ENCODE data around the gene RPS2. TPM values are rescaled to one million over a fixed set of nuclear protein-coding genes. Genes with fewer than 3 reads are reported as not detected.

Gene RPS2
- total RNA-seq, 1 experiment from 2014 or later = 4,395 TPM

DNA sequence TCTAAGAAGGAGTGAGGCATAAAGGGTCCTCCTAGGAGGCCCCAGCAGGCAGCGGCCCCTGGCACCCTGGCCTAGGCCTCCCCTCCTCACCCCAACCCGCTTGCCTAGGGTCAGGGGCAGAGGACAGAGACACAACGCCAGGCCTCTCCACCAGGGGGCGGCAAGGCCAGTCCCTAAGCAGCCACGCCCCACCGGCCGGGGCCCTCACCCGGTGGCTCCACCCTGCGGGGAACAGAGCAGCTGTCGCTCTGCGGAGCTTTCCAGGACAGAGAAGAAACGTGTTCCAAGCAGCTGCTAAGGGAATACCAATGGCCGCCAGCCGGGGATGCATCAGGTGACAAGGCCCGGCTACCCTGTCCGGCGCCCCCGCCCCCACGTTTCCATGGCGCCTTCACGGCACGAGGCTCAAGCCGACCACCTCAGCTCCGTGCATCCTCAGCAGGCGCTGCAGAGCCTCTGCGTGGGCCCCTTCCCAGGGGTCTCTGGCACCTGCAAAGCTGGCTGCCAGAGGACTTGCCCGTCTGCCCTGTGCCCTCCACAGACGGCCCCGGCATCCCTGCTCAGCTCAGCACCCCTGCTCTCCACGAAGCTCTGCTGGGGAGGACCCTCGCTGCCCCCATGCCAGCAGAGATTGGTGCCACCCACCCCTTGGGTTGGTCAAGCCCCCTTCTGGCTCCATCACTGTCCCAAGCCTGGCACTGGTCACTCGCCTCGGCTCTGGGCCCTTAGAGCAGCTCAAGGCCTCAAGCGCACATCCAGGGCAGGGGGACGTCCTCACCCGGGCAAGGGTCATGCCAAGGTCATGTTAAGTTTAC, 39.4 kb upstream of the RPS2 start (continued):
- TF ChIP-seq ZNF121 (CRISPR knock-in tag; IDR thresholded peaks at IDR 0.05) (no peak), ZNF671 (CRISPR knock-in tag; IDR thresholded peaks at IDR 0.05) (no peak), RORB (CRISPR knock-in tag; IDR thresholded peaks at IDR 0.05) (no peak), CBFB (CRISPR knock-in tag; IDR thresholded peaks at IDR 0.05; ENCODE audit: low read depth) (no peak), NR1H2 (CRISPR knock-in tag; IDR thresholded peaks at IDR 0.05) (no peak), CREB1 (CRISPR knock-in tag; IDR thresholded peaks at IDR 0.05) (no peak), SMAD3 (CRISPR knock-in tag; IDR thresholded peaks at IDR 0.05; ENCODE audit: borderline replicate concordance) (no peak), ZNF317 (CRISPR knock-in tag; IDR thresholded peaks at IDR 0.05; ENCODE audit: borderline replicate concordance, low read depth) (0 out of 2 replicates have a peak, but pooled peaks have one; percentile 13), ZNF232 (CRISPR knock-in tag; IDR thresholded peaks at IDR 0.05) (no peak), TEAD4 (CRISPR knock-in tag; IDR thresholded peaks at IDR 0.05) (no peak), ETV6 (CRISPR knock-in tag; IDR thresholded peaks at IDR 0.05) (peak; percentile 85; the same call in 1 of the 2 replicates), RELA (CRISPR knock-in tag; IDR thresholded peaks at IDR 0.05; ENCODE audit: borderline replicate concordance) (no peak), TCF7 (CRISPR knock-in tag; IDR thresholded peaks at IDR 0.05; ENCODE audit: low read depth) (no peak), TEAD1 (CRISPR knock-in tag; IDR thresholded peaks at IDR 0.05) (no peak), ELF4 (CRISPR knock-in tag; IDR thresholded peaks at IDR 0.05; ENCODE audit: low read depth) (no peak), ESRRA (CRISPR knock-in tag; IDR thresholded peaks at IDR 0.05; ENCODE audit: borderline replicate concordance) (no peak), JAZF1 (CRISPR knock-in tag; IDR thresholded peaks at IDR 0.05) (no peak), SP1 (CRISPR knock-in tag; conservative IDR thresholded peaks at IDR 0.05) (peak; percentile 82), PRRX2 (CRISPR knock-in tag; IDR thresholded peaks at IDR 0.05) (no peak)
- TF ChIP-seq, protein P1, sequence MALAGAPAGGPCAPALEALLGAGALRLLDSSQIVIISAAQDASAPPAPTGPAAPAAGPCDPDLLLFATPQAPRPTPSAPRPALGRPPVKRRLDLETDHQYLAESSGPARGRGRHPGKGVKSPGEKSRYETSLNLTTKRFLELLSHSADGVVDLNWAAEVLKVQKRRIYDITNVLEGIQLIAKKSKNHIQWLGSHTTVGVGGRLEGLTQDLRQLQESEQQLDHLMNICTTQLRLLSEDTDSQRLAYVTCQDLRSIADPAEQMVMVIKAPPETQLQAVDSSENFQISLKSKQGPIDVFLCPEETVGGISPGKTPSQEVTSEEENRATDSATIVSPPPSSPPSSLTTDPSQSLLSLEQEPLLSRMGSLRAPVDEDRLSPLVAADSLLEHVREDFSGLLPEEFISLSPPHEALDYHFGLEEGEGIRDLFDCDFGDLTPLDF (CRISPR knock-in tag; IDR thresholded peaks at IDR 0.05) = no peak
- TF ChIP-seq, protein P2, sequence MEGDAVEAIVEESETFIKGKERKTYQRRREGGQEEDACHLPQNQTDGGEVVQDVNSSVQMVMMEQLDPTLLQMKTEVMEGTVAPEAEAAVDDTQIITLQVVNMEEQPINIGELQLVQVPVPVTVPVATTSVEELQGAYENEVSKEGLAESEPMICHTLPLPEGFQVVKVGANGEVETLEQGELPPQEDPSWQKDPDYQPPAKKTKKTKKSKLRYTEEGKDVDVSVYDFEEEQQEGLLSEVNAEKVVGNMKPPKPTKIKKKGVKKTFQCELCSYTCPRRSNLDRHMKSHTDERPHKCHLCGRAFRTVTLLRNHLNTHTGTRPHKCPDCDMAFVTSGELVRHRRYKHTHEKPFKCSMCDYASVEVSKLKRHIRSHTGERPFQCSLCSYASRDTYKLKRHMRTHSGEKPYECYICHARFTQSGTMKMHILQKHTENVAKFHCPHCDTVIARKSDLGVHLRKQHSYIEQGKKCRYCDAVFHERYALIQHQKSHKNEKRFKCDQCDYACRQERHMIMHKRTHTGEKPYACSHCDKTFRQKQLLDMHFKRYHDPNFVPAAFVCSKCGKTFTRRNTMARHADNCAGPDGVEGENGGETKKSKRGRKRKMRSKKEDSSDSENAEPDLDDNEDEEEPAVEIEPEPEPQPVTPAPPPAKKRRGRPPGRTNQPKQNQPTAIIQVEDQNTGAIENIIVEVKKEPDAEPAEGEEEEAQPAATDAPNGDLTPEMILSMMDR (IDR thresholded peaks at IDR 0.05) = peak; percentile 92
- TF ChIP-seq, protein P3, sequence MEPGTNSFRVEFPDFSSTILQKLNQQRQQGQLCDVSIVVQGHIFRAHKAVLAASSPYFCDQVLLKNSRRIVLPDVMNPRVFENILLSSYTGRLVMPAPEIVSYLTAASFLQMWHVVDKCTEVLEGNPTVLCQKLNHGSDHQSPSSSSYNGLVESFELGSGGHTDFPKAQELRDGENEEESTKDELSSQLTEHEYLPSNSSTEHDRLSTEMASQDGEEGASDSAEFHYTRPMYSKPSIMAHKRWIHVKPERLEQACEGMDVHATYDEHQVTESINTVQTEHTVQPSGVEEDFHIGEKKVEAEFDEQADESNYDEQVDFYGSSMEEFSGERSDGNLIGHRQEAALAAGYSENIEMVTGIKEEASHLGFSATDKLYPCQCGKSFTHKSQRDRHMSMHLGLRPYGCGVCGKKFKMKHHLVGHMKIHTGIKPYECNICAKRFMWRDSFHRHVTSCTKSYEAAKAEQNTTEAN (CRISPR knock-in tag; IDR thresholded peaks at IDR 0.05) = no peak
- TF ChIP-seq, protein P4, sequence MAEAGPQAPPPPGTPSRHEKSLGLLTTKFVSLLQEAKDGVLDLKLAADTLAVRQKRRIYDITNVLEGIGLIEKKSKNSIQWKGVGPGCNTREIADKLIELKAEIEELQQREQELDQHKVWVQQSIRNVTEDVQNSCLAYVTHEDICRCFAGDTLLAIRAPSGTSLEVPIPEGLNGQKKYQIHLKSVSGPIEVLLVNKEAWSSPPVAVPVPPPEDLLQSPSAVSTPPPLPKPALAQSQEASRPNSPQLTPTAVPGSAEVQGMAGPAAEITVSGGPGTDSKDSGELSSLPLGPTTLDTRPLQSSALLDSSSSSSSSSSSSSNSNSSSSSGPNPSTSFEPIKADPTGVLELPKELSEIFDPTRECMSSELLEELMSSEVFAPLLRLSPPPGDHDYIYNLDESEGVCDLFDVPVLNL (CRISPR knock-in tag; IDR thresholded peaks at IDR 0.05; ENCODE audit: borderline replicate concordance, low read depth) = no peak
- TF ChIP-seq, protein P5, sequence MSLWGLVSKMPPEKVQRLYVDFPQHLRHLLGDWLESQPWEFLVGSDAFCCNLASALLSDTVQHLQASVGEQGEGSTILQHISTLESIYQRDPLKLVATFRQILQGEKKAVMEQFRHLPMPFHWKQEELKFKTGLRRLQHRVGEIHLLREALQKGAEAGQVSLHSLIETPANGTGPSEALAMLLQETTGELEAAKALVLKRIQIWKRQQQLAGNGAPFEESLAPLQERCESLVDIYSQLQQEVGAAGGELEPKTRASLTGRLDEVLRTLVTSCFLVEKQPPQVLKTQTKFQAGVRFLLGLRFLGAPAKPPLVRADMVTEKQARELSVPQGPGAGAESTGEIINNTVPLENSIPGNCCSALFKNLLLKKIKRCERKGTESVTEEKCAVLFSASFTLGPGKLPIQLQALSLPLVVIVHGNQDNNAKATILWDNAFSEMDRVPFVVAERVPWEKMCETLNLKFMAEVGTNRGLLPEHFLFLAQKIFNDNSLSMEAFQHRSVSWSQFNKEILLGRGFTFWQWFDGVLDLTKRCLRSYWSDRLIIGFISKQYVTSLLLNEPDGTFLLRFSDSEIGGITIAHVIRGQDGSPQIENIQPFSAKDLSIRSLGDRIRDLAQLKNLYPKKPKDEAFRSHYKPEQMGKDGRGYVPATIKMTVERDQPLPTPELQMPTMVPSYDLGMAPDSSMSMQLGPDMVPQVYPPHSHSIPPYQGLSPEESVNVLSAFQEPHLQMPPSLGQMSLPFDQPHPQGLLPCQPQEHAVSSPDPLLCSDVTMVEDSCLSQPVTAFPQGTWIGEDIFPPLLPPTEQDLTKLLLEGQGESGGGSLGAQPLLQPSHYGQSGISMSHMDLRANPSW (CRISPR knock-in tag; conservative IDR thresholded peaks at IDR 0.05; ENCODE audit: low read depth) = no peak
- TF ChIP-seq, protein P6, sequence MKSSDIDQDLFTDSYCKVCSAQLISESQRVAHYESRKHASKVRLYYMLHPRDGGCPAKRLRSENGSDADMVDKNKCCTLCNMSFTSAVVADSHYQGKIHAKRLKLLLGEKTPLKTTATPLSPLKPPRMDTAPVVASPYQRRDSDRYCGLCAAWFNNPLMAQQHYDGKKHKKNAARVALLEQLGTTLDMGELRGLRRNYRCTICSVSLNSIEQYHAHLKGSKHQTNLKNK (CRISPR knock-in tag; IDR thresholded peaks at IDR 0.05) = no peak
- TF ChIP-seq, protein P7, sequence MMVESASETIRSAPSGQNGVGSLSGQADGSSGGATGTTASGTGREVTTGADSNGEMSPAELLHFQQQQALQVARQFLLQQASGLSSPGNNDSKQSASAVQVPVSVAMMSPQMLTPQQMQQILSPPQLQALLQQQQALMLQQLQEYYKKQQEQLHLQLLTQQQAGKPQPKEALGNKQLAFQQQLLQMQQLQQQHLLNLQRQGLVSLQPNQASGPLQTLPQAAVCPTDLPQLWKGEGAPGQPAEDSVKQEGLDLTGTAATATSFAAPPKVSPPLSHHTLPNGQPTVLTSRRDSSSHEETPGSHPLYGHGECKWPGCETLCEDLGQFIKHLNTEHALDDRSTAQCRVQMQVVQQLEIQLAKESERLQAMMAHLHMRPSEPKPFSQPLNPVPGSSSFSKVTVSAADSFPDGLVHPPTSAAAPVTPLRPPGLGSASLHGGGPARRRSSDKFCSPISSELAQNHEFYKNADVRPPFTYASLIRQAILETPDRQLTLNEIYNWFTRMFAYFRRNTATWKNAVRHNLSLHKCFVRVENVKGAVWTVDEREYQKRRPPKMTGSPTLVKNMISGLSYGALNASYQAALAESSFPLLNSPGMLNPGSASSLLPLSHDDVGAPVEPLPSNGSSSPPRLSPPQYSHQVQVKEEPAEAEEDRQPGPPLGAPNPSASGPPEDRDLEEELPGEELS (CRISPR knock-in tag; IDR thresholded peaks at IDR 0.05) = no peak; the same call in 1 of the 2 replicates
- TF ChIP-seq, protein P8, sequence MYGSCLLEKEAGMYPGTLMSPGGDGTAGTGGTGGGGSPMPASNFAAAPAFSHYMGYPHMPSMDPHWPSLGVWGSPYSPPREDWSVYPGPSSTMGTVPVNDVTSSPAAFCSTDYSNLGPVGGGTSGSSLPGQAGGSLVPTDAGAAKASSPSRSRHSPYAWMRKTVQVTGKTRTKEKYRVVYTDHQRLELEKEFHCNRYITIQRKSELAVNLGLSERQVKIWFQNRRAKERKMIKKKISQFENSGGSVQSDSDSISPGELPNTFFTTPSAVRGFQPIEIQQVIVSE (CRISPR knock-in tag; IDR thresholded peaks at IDR 0.05; ENCODE audit: borderline replicate concordance) = no peak
- TF ChIP-seq, protein P9, sequence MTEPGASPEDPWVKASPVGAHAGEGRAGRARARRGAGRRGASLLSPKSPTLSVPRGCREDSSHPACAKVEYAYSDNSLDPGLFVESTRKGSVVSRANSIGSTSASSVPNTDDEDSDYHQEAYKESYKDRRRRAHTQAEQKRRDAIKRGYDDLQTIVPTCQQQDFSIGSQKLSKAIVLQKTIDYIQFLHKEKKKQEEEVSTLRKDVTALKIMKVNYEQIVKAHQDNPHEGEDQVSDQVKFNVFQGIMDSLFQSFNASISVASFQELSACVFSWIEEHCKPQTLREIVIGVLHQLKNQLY (CRISPR knock-in tag; IDR thresholded peaks at IDR 0.05) = no peak
